Tibial artery (tissue), 4 donors: ENCODE measurements around the gene SULT1A3.
"Not testable (repeated sequence)": the region's sequence is repeated elsewhere in the genome, so short reads cannot be mapped to it uniquely, and the experiment has no call there.

Experiments
- DNase-seq, 2 donors: peaks; one replicate each; pipeline ENCODE4 v3.0.0-alpha.2; 2019
- H3K27ac ChIP-seq, 2 donors: fragments of 200-600 bp; sonication (generic) in 1 of 2; 1 replicate in 1 of 2; 2 replicates in 1 of 2; pipeline ENCODE4 v1.5.1; 2018 to 2019; ENCODE audit warnings: mild to moderate bottlenecking in 1 of 2
- H3K27me3 ChIP-seq, 2 donors: fragments of 200-600 bp; sonication (generic) in 1 of 2; one replicate each; pipeline versions ENCODE4 v1.5.1 to v1.6.0; 2016 to 2019
- H3K36me3 ChIP-seq, 3 donors: fragments of 200-600 bp; sonication (generic) in 2 of 3; one replicate each; pipeline ENCODE4 v1.5.1; 2016 to 2019; ENCODE audit warnings: mild to moderate bottlenecking in 2 of 3
- H3K4me1 ChIP-seq, 4 donors: fragments of 200-600 bp; sonication (generic) in 2 of 4; 1 replicate in 3 of 4; 2 replicates in 1 of 4; pipeline ENCODE4 v1.5.1; 2016 to 2019
- H3K4me3 ChIP-seq, 2 donors: fragments of 200-600 bp; sonication (generic) in 1 of 2; 1 replicate in 1 of 2; 2 replicates in 1 of 2; pipeline ENCODE4 v1.5.1; 2018 to 2019; ENCODE audit warnings: mild to moderate bottlenecking in 2 of 2
- H3K9me3 ChIP-seq, 3 donors: fragments of 200-600 bp; sonication (generic) in 1 of 3; one replicate each; pipeline ENCODE4 v1.5.1; 2016 to 2019
- intact Hi-C: fragments of 100-400 bp; cut with DNase I; formaldehyde crosslinking; loops from one replicate; pipeline ENCODE4 v1.15.0; 2023; ENCODE audit warnings: low total_unique reads

Gene SULT1A3

DNA sequence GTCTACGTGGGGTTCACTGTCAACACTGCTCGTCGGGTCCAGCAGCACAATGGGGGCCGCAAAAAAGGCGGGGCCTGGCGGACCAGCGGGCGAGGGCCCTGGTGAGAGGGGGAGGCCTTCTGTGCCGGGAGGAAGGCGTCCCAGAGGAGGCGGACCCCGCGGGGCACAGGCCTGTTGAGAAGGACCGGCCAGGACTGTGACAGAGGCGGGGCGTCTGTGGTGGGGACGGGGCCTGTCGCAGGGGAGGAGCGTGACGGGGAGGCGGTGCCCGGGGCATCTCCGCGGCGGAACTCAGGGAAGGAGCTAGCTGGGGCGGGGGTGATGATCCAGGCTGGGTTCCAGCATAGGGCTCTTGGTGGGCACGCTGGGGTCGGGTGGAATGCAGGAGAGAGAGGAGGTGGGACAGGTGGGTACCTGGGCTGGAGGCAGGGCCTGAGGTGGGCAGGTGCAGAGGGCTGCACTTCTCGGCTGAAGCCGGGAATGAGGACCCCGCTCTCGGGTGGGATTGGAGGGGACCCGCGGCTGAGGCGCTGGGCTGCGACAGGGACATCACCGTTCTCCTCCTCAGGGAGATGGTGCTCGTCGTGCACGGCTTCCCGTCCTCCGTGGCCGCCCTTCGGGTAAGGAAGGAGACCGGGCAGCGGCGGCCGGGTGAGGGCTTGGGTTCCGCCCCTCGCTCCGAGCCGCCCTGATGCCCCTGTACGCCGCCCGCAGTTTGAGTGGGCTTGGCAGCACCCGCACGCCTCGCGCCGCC, 4.7 kb upstream of the SULT1A3 start:
- H3K9me3 ChIP-seq, H3K36me3 ChIP-seq, H3K4me1 ChIP-seq, H3K27me3 ChIP-seq, intact Hi-C loops: not testable (repeated sequence)
- peak in 1 of 2 donors; percentile 69 for DNase-seq
- Histone ChIP-seq H3K4me3 (peak overlapping the region; percentile 51 to 52), H3K27ac (peak overlapping the region in 1 of 2 donors; percentile 60)

DNA sequence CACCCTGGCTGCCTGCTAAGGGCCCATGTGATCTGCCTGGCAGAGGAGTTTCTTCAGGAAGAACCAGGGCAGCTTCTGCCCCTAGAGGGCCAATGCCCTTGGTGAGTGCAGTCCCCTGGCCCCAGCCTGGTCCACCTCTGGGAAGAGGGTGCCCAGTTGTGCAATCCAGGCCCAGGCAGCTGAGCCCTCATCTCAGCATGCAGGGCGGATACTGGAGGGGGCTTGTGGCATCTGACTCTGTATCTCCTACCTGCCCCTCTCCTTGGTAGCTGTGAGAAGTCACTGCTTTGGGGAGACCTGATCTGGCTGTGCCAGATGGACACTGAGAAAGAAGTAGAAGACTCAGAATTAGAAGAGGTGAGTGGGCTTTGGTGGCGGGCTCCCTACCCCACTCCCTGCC, 2.1 kb upstream of the SULT1A3 start:
- H3K27me3 ChIP-seq, H3K27ac ChIP-seq, H3K4me3 ChIP-seq, intact Hi-C loops, H3K36me3 ChIP-seq, H3K4me1 ChIP-seq, H3K9me3 ChIP-seq: not testable (repeated sequence)
- peak in 1 of 2 donors; percentile 16 for DNase-seq

DNA sequence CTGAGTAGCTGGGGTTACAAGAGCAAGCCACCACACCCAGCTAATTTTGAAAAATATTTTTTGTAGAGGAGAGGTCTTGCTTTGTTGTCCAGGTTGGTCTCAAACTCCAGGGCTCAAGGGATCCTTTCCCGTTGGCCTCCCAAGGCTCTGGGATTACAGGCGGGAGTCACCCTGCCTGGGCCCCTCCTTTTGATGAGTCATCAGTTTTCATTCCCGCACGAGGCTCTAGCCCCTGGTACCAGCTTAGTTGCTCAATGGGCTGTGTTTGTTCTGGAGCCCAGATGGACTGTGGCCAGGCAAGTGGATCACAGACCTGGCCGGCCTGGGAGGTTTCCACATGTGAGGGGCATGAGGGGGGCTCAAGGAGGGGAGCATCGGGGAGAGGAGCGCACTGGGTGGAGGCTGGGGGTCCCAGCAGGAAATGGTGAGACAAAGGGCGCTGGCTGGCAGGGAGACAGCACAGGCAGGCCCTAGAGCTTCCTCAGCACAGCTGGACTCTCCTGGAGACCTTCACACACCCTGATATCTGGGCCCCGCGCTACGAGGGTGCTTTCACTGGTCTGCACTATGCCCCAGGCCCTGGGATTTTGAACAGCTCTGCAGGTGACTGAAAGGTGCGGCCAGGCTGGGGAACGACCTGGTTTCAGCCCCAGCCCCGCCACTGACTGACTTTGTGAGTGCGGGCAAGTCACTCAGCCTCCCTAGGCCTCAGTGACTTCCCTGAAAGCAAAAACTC, 721 bp downstream of the SULT1A3 start:
- H3K27ac ChIP-seq, H3K27me3 ChIP-seq, intact Hi-C loops, DNase-seq, H3K36me3 ChIP-seq, H3K9me3 ChIP-seq, H3K4me3 ChIP-seq, H3K4me1 ChIP-seq: not testable (repeated sequence)

DNA sequence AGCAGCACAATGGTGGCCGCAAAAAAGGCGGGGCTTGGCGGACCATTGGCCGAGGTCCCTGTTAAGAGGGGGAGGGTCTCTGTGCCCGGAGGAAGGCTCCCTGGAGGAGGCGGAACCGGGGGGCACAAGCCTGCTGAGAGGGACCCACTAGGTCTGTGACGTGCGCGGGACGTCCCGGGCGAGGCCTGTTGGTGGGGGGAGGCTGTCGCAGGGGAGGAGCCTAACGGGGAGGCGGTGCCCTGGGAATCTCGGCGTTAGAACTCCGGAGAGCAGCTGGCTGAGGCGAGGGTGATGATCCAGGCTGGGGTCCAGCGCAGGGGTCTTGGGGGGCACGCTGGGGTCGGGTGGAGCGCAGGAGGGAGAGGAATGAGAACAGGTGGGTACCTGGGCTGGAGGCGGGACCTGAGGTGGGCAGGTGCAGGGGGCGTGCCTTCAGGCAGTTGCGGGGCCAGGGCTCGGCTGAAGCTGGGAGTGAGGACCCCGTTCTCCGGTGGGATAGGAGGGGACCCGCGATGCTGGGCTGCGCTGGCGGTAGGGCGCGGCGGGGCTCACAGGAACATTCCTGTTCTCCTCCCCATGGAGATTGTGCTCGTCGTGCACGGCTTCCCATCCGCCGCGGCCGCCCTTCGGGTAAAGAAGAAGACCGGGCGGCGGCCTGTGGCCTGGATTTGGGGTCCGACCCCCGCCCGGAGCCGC, 6.6 kb downstream of the SULT1A3 start:
- H3K27me3 ChIP-seq, H3K4me1 ChIP-seq, H3K9me3 ChIP-seq, intact Hi-C loops, H3K36me3 ChIP-seq: not testable (repeated sequence)
- peak overlapping the region in 1 of 2 donors; percentile 36 for H3K27ac ChIP-seq
- peak overlapping the region; percentile 48 to 55 for H3K4me3 ChIP-seq
- peak in 1 of 2 donors; percentile 68 for DNase-seq

DNA sequence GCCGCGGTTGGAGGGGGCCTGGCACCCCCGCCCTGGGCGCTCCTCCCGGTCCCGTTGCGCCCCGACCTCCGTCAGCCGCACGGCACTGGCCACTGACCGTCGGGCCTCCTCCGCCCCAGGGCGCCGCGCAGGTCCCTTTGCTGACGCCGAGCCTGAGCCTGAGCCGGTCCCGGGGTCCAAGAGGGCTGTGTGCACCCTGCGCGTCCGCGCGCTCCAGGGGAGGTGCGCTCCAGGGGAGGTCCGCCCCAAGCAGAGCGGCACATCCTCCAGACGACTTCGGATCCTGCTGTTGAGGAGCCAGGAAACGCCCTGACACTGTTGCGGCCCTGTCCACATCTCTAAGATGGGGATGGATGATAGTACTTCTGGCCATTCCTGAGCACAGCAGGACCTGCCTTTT, 7.2 kb downstream of the SULT1A3 start:
- H3K4me1 ChIP-seq, intact Hi-C loops, H3K27me3 ChIP-seq, H3K9me3 ChIP-seq, DNase-seq, H3K36me3 ChIP-seq: not testable (repeated sequence)
- H3K4me3 ChIP-seq: peak overlapping the region; percentile 48 to 55
- H3K27ac ChIP-seq: peak overlapping the region in 1 of 2 donors; percentile 36

DNA sequence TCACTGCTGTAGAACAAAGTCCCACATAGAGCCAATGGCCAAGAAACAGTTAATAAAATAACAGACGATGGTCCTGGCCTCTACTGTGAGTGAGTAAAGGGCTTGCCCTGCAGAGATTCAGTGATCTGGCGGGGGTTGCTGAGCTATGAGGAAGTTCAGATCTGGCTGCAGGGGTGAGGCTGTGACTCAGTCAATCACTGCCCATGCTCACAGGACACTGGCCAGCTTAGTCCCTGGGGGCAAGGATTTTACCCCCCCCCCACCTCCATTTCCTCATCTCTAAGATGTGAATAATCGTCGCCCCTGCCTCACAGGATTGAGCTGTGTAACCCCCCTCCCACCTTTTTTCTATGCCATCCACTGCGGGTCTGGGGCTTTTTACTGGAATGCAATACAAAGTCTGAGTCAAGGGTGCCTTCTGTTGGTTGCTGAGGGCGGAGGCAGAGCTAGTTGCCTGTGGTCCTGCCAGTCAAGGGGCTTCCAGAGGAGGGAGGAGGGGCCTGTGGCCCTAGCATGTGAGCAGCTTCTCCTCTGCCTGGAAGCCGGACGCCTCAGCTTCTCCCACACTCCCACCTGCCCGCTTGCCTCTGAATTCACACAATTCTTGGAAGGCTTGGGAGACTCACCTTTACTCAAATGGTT, 8.1 kb downstream of the SULT1A3 start:
- H3K4me3 ChIP-seq, H3K27ac ChIP-seq, H3K27me3 ChIP-seq, intact Hi-C loops, H3K36me3 ChIP-seq, H3K9me3 ChIP-seq, H3K4me1 ChIP-seq: not testable (repeated sequence)
- peak; percentile 21 to 68 for DNase-seq

DNA sequence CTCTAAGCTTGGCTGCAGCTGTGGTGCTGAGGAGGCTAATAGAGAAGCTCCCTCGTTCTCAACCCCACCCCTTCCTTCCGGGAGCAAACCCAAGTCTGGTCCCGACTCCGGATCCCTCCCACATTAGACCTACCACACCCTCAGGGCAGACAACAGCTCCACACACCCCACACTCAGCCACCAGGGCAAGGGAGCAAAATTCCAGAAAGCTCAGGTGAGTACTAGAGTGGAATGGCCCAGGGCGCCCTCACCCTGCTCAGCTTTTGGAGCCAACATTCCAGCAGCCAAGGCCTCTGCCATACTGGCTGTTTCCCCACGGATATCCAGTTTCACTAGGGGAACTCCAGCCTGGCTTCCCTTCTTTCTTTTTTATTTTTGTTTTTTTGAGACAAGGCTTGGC, 10.0 kb downstream of the SULT1A3 start:
- H3K4me3 ChIP-seq, H3K27me3 ChIP-seq, H3K4me1 ChIP-seq, H3K36me3 ChIP-seq, H3K27ac ChIP-seq, intact Hi-C loops, H3K9me3 ChIP-seq: not testable (repeated sequence)
- peak in 1 of 2 donors; percentile 67 for DNase-seq

DNA sequence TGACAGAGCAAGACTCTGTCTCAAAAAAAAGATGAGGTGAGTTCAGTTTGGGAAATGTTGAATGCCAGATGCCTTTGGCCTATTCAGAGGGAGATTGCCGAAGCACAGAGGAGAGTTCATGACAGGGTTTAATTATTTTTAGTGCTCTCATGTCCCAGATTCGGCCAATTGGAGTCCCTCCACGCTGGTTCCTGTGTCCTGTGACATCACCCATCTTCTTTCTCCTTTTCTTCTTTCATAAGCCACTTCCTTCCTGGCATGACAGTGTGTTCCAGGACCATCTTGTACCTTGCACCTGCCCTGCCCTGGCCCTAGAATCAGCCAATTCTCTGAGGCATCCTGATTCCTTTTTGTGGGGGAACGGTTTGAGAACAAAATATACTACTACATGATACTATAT, 12.4 kb downstream of the SULT1A3 start:
- H3K4me3 ChIP-seq, H3K9me3 ChIP-seq, H3K36me3 ChIP-seq, H3K27me3 ChIP-seq, H3K27ac ChIP-seq, DNase-seq, intact Hi-C loops, H3K4me1 ChIP-seq: not testable (repeated sequence)

DNA sequence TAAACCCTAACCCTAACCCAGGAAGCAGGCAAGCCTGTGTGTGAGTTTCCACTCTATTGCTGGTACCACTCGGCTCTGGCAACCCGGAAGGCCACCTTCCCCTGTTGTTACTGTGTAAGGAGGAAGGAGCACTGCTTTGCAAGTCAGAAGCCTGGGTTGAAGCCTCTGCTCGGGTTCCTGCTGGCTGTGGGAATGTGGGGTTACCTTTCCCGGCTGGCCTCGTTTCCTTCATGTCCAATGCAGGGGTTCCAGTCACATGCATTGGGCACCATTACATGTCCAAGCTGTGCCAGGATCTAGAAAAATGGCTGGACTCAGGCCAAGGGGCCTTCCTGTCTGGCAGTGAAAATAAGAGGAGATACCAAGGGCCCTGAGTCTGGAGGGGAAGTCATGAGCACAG, 18.0 kb downstream of the SULT1A3 start:
- H3K36me3 ChIP-seq: not testable (repeated sequence)

DNA sequence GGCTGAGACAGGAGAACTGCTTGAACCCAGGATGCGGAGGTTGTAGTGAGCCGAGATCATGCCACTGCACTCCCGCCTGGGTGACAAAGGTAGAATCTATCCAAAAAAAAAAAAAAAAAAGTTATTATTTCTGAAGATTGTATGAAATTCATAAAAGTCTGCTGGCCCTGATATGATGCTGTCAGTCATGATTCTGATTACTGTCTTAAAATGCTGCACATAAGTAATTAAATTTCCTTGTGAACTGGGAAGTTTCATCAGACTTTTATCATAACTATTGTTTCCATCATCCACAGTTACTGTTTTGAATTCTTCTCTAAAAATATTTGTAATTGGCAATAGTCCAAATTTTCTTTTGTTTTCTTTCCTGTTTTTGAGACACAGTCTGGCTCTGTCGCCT, 49.3 kb downstream of the SULT1A3 start, which contains the start of gene NPIPB13:
TSS of gene NPIPB13 (minus strand) at position 101 of the 400 bp plus-strand sequence. CDS start 2,906 bp downstream, outside the sequence.
- intact Hi-C loops: not testable (repeated sequence)

More for the DNA sequence above, 18.0 kb downstream of the SULT1A3 start:
- peak in 1 of 2 donors; percentile 47 for DNase-seq
- H3K9me3 ChIP-seq, H3K27ac ChIP-seq, H3K4me1 ChIP-seq, intact Hi-C loops, H3K4me3 ChIP-seq, H3K27me3 ChIP-seq: not testable (repeated sequence)

More for the DNA sequence above, 49.3 kb downstream of the SULT1A3 start, which contains the start of gene NPIPB13:
- H3K4me3 ChIP-seq, H3K36me3 ChIP-seq, H3K27me3 ChIP-seq, H3K27ac ChIP-seq, H3K9me3 ChIP-seq, H3K4me1 ChIP-seq, DNase-seq: not testable (repeated sequence)
